ENCODE measurements around the gene HYOU1.
"Not testable (repeated sequence)": the region's sequence is repeated elsewhere in the genome, so short reads cannot be mapped to it uniquely, and the experiment has no call there.

DNA sequence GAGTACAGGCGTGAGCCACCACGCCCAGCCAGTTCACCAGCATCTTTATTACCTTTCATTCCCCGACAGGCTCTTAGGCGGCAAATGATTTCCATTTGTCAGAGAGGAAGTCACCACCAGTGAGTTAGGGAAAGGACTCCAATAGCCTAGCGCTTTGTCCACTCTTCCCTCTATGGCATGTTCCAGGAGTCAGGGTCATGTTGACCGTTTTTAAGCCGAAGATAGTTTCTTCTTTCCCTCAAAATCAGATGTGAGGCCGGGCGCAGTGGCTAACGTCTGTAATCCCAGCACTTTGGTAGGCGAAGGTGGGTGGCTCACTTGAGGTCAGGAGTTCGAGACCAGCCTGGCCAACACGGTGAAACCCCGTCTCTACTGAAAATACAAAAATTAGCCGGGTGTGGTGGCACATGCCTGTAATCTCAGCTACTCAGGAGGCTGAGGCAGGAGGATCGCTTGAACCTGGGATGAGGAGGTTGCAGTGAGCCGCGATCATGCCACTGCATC is 46.2 kb upstream of the HYOU1 start:
- TF ChIP-seq, protein P1, sequence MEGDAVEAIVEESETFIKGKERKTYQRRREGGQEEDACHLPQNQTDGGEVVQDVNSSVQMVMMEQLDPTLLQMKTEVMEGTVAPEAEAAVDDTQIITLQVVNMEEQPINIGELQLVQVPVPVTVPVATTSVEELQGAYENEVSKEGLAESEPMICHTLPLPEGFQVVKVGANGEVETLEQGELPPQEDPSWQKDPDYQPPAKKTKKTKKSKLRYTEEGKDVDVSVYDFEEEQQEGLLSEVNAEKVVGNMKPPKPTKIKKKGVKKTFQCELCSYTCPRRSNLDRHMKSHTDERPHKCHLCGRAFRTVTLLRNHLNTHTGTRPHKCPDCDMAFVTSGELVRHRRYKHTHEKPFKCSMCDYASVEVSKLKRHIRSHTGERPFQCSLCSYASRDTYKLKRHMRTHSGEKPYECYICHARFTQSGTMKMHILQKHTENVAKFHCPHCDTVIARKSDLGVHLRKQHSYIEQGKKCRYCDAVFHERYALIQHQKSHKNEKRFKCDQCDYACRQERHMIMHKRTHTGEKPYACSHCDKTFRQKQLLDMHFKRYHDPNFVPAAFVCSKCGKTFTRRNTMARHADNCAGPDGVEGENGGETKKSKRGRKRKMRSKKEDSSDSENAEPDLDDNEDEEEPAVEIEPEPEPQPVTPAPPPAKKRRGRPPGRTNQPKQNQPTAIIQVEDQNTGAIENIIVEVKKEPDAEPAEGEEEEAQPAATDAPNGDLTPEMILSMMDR (IDR thresholded peaks at IDR 0.05), result not testable (repeated sequence)
- TF ChIP-seq POLR2A (IDR thresholded peaks at IDR 0.05), result not testable (repeated sequence)
